ENCODE measurements around the gene RALY.

The RALY gene

GRCh38 chr20:34075647-34076046, 81.9 kb downstream of the RALY start:
- TF ChIP-seq CTCF (IDR thresholded peaks at IDR 0.05): no peak

GRCh38 chr20:34076952-34077351, 83.2 kb downstream of the RALY start:
- TF ChIP-seq CTCF (IDR thresholded peaks at IDR 0.05): no peak

- TF ChIP-seq CTCF (IDR thresholded peaks at IDR 0.05): no peak
These were observed 84.8 kb downstream of the RALY start for GRCh38 chr20:34078540-34078939.

- TF ChIP-seq CTCF (IDR thresholded peaks at IDR 0.05): no peak
These were observed 86.1 kb downstream of the RALY start for GRCh38 chr20:34079818-34080217.

GRCh38 chr20:34082232-34082887, 88.6 kb downstream of the RALY start:
- TF ChIP-seq CTCF (IDR thresholded peaks at IDR 0.05): no peak

GRCh38 chr20:34083137-34083536, 89.4 kb downstream of the RALY start:
- TF ChIP-seq CTCF (IDR thresholded peaks at IDR 0.05): peak; percentile 36; the same call in 1 of the 2 replicates

- TF ChIP-seq CTCF (IDR thresholded peaks at IDR 0.05): no peak
These were observed 90.1 kb downstream of the RALY start for GRCh38 chr20:34083781-34084180.
